Thyroid gland (tissue), 4 donors: ENCODE data around the gene CLIP2.

ENCODE experiments used
- POLR2A ChIP-seq, 2 donors: fragments of 450-650 bp; IDR thresholded peaks; one replicate each; pipeline ENCODE4 v1.6.1; 2017; ENCODE audit warnings: antibody characterized with exemption in 2 of 2, mild to moderate bottlenecking in 2 of 2, moderate library complexity in 1 of 2
- TF ChIP-seq, protein P1 (sequence below), 6 experiments: fragments of 200-600 bp in 3 of 6; fragments of 450-650 bp in 3 of 6; sonication (generic) in 3 of 6; IDR thresholded peaks; one replicate each; pipeline ENCODE4 v1.5.1; 2016 to 2019; ENCODE audit warnings: antibody characterized with exemption in 6 of 6, mild to moderate bottlenecking in 2 of 6, inconsistent platforms in 1 of 6, moderate library complexity in 1 of 6

DNA sequence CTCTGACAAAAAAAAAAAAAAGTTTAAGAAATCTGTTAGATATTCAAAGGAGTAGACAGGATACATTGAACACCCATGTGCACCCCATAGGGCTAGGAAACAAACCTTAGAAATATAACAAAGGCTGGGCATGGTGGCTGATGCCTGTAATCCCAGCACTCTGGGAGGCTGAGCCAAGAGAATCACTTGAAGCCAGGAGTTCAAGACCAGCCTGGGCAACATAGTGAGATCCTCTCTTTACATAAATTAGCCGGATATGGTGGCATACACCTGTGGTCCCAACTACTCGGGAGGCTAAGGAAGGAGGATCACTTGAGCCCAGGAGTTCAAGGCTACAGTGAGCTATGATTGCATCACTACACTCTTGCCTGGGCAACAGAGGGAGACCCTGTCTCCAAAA lies 15.3 kb downstream of the CLIP2 start:
- TF ChIP-seq, protein P1, sequence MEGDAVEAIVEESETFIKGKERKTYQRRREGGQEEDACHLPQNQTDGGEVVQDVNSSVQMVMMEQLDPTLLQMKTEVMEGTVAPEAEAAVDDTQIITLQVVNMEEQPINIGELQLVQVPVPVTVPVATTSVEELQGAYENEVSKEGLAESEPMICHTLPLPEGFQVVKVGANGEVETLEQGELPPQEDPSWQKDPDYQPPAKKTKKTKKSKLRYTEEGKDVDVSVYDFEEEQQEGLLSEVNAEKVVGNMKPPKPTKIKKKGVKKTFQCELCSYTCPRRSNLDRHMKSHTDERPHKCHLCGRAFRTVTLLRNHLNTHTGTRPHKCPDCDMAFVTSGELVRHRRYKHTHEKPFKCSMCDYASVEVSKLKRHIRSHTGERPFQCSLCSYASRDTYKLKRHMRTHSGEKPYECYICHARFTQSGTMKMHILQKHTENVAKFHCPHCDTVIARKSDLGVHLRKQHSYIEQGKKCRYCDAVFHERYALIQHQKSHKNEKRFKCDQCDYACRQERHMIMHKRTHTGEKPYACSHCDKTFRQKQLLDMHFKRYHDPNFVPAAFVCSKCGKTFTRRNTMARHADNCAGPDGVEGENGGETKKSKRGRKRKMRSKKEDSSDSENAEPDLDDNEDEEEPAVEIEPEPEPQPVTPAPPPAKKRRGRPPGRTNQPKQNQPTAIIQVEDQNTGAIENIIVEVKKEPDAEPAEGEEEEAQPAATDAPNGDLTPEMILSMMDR (IDR thresholded peaks at IDR 0.05), result no peak
- TF ChIP-seq POLR2A (IDR thresholded peaks at IDR 0.05), result no peak
